HG02970 (cell line): Measurements from ENCODE around the gene SEC24B.
"Not testable (repeated sequence)": the region's sequence is repeated elsewhere in the genome, so short reads cannot be mapped to it uniquely, and the experiment has no call there.

Experiments used
- ATAC-seq: cut with Tn5 transposase; IDR thresholded peaks from one replicate; pipeline ENCODE4 v1.9.1; 2021; ENCODE audit warnings: mild to moderate bottlenecking, moderate library complexity, moderate number of reproducible peaks; ENCODE audit not compliant: unreplicated experiment, low FRiP score

The SEC24B gene

DNA sequence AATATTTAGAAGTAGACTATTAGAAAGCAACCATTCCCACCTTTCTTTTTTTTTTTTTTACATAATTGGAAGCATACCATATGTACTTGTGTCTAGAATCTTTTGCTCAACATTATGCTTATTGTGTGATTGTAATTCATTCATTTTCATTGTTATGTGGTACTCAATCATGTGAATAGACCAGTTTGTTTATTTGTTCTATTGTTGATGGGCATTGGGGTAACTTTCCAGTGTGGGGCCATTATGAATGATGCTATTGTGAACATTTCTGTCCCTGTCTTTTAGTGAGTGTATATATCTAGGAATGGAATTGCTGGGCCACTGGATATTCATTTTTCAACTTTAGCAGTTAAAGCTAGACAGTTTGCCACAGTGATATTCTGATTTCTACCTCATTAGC lies 63.9 kb downstream of the SEC24B start:
- ATAC-seq: no peak

DNA sequence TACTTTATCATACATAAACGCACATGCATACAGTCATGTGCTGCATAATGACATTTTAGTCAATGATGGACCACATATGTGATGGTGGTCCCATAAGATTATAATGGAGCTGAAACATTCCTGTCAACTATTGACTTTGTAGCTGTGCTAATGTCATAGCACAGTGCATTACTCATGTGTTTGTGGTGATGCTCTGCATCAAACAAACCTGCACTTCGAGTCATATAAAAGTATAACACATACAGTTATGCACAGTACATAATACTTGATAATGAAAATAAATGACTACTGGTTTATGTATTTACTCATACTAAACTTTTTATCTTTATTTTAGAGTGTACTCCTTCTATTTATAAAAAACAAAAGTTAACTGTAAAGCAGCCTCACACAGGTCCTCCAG lies 65.9 kb downstream of the SEC24B start:
- no peak for ATAC-seq

DNA sequence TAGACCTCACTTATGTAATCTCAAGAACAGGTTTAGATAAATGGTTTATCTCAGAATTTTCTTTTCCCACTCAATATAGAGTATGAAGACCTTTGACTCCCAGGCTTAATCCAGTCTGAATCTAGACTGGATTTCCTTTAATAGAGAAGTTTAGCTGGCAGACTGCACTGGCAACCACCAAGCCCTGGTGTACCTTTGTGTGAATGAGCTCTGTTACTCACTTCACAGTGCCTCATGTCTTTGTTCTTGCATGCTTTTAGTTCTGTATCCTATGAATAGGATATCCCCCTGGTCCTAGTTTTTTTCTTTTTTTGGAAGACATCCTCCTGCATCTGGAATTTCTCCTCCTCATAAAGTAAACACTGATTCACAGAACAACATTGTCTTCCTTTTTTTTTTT lies 73.3 kb downstream of the SEC24B start:
- no peak for ATAC-seq

DNA sequence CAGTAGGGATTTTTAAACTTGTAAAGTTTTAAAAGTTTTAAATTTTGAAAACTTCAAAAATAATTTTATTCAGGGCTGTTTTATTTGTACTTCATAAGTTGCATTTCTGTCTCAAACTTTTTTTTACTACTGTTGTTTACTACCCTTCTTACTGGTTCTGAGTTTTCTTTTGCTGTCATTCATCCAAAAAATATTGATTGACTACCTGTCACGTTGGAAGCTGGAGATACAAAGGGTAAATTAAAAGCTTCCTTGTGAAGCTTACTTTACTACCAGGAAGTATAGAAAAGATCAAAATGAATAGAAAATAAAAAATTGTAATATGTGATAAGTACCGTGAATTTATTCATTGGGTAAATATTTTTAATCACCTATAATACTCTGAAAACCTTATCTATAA lies 77.1 kb downstream of the SEC24B start:
- ATAC-seq: no peak

DNA sequence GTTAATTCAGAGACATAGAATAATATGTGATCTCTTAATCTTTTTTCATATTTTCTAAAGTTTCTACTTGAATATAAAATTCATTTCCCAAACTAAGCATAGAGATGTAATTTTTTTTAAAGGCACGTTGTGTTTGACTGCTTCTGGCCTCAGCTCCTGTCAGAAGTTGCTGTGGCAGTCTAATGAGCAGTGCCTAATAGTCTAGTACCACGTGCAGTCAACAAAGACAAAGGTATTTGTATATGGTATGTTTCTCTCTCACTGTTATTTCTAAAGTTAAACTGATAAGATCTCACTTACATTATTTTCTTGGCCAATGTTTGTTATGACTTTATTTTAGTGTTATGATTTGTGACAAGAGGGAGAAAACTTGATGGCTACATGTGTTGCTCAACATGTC lies 77.8 kb downstream of the SEC24B start:
- ATAC-seq: no peak

DNA sequence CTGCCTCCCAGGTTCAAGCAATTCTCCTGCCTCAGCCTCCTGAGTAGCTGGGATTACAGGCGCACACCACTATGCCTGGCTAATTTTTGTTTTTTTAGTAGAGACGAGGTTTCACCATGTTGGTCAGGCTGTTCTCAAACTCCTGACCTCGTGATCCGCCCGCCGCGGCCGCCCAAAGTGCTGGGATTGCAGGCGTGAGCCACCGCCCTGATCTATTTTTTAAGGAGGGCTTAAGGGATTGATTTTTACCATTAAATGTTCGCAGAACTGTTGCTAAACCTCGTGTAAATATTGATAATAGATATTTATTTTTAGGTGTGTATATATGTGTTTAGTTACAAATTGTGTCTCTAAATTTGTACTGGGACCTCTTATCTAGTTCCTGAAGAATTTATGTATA lies 79.8 kb downstream of the SEC24B start:
- ATAC-seq: not testable (repeated sequence)

DNA sequence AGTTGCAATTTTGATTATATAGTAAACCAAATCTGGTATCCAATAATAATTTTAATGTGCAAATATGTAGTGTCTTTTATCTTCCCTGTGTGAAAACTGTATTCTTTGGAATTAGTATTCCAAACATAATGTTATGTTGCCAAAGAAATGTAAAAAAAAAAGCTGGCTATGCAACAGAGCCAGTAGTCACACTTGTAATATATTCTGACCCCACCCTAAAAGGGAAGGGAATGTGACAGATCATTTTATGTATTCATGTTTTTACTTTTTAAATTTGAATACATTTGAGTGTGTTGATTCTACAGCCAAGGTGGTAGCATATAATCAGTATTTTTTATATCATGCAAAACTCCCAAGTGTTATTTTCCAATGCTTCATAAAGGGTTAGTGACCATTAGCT lies 98.6 kb downstream of the SEC24B start:
- ATAC-seq: no peak

DNA sequence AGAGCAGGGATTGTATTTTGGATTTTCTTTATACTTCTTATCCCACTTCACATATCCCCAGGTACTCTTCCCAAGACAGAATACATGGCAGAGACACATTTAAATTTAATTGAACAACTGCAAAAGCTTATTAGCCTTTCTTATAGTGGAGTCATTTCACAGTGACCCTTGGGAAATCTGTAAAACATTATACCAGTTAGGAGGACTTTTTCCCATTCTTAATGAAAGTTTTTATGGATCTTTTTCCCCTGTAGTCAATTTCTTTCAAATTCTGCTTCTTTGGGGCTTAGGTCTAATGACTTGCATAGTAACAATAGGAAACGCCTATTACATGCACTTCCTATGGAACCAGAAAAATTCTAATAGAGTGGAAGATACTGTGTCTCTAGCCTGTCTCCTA lies 111.8 kb downstream of the SEC24B start:
- no peak for ATAC-seq

DNA sequence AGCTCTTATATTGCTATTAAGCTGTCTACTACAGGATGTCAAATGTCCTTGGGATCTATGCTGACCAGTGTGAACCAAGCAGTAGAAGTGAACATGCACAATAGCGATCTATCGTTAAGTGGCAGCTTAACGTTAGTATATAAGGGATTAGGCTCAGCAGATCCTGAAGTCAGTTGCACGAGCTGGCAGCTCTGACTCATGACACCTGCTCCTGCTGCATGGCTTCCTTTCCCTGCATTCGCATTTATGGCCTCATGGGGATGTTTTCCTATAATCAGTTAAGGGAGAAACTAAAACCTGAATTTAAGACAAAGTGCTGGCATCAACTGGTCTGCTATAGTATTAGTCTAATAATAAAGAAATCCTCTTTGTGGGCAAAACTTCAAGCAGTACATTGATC lies 113.8 kb downstream of the SEC24B start:
- no peak for ATAC-seq

DNA sequence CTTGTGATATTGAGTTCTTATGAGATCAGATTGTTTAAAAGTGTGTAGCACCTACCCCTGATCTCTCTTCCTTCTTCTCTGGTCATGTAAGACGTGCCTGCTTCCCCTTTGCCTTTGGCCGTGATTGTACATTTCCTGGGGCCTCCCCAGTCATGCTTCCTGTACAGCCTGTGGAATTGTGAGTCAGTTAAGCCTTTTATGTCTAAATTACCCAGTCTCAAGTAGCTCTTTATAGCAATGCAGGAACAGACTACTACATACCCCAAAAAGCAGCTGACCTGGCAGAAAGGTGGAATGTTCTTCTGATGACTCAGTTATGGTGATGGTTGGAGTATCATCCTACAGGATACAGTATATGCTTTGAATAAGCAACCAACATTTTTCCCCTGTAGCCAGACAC lies 115.0 kb downstream of the SEC24B start:
- no peak for ATAC-seq

DNA sequence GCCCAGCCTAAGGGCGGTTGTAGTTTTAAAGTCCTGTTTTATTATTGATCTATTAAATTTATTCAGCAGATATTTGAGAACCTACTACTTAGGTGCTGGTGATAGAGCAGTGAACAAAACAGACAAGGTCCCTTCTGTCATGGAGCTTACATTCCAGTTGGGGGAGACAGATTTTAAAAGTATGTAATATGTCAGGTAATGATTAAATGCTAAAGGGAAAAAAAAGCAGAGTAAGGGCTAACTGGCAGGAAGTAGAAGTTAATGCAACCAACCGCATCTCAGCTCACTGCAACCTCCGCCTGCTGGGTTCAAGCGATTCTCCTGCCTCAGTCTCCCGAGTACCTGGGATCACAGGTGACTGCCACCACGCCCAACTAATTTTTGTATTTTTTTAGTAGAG lies 118.6 kb downstream of the SEC24B start:
- ATAC-seq: no peak

DNA sequence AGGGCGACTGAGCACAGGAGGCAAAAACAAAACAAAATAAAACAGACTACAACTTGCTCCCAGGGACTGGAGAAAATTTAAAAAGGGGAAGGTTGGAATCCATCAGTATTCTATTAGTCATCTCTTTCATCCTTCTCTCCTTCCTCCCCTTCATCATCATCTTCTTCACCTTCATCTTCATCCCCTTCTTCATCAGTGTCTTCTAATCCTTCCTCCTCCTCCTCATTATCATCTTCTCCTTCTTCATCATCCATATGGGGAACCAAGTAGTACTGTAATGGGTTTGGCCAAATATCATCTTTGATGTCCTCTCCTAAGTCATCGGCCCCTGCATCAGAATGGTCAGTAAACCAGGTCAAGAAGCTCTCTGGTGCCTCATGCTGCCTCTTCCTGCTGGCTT lies 119.5 kb downstream of the SEC24B start:
- ATAC-seq: no peak

DNA sequence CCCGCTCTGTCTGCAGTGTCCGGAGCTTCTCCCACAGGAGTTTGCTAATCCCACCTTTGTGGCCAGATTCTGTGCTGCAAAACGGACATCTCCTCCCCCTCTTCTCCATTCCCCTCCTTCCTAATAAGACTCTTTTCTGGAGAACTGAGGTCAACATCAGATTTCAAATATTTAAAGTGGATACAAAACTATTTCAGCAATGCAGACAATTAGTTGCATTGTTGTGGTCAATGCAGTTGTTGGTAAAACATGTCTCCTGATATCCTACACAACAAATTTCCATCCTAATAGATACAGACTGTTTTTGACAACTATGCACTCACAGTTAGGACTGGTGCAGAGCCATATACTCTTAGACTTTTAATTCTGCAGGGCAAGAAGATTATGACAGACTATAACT lies 121.4 kb downstream of the SEC24B start:
- ATAC-seq: no peak

DNA sequence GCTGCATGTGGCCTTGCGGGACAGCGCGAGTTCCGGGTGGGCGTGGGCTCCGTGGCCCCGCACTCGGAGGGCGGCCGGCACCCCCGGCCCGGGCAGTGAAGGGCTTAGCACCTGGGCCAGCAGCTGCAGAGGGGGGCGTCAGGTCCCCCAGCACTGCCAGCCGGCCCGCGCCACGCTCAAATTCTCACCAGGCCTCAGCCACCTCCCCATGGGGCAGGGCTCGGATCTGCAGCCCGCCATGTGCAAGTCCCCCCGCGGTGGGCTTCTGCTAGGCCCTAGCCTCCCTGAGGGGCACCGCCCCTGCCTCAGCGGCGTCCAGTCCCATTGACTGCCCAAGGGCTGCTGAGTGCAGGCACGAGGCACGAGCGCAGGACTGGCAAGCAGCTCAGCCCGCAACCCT lies 123.8 kb downstream of the SEC24B start:
- no peak for ATAC-seq

DNA sequence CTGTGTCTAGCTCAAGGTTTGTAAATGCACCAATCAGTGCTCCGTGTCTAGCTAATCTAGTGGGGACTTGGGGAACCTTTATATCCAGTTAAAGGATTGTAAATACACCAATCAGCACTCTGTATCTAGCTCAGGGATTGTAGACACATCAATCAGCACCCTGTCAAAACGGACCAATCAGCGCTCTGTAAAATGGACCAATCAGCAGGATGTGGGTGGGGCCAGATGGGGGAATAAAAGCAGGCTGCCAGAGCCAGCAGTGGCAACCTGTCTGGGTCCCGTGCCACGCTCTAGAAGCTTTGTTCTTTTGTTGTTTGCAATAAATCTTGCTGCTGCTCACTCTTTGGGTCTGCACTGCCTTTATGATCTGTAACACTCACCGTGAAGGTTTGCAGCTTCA lies 124.5 kb downstream of the SEC24B start:
- ATAC-seq: not testable (repeated sequence)

DNA sequence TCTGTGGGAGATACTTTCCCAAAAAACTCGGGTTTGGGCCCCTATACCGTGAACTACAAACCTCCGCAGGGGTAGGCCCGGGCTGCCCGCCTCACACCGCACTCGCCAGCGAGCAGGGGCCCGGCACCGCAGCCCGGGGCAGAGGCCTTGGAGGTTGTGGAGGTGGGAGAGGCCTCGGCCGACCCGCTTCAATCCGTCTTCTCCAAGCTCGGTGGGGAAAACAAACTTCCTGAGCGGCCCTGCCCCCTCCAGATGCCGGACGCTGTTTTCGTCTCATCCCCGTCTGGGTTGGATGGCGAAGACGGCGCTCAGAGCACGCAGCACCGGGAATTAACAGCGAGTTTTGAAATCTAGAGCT lies 126.0 kb downstream of the SEC24B start:
- peak; percentile 30 for ATAC-seq

DNA sequence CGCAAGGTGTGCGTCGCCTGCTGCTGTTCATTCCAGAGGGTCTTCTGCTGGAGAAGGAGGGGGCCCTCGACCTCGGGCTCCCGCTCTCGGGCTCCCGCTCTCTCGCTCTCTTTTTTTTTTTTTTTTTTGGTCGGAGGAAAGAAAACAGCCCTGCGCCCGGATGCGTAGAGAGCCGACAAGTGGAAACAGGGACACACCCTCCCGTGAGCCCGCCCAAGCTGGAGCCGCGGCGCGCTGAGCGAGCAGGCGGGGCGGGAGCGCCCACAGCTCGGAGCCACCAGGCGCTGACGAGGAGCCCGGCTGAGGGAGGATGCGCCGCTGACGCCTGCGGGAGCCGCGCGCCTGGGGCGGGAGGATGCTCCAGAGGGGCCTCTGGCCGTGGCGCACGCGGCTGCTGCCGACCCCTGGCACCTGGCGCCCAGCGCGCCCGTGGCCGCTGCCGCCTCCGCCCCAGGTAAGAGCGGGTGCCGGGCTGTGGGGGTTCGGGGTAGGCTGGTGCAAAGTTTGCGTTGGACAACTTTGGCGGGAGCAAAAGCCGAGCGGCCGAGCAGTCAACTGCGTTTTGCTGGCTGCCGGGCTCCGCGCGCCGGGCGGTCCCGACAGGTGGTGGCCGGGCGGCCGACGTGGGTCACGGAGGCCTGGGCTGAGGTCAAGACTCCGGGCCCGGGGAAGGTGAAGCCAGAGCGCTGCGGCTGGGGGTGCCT lies 126.5 kb downstream of the SEC24B start, which contains the start of gene MCUB:
Gene MCUB (plus strand): TSS at position 264 of the 704 bp plus-strand sequence. CDS start 92 bp downstream, at position 356.
- peak; percentile 90 for ATAC-seq

DNA sequence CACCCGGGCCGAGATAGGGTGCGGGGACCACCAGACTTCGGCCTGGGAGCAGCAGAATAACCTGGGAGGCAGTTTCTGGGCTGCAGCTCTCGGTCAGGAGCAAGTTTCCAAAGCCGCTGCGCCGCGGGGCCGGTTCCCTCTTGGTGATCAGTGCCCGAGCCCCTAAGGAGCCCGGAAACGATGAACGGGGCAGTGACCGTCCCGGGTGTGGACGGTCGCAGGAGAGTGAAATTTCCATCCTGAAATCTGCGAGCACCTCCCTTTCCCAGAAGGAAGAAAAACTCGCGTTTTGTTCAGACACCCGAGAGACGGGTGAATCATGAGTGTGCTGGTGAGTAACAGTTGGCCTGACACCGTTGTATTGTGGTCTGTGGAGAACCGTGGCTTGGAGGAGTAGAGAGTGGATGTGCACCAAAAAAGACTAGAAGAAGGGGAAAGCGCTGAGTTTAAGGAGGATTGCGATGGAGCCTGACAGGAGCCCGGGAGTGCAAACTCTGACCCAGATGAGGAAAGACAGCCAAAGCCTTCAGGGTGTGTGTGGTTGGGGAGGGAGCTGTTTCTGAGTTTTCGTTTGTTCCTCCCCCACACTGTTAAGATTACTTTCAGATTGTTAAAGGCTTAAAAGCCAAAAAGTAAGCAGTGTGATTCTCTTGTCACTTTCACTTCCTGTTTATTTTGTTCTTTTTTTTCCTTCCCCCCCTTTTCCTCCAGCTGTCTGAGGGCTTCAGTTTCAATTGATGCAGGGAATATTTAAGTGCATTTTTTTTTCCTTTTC lies 127.3 kb downstream of the SEC24B start:
- peak; percentile 60 for ATAC-seq

DNA sequence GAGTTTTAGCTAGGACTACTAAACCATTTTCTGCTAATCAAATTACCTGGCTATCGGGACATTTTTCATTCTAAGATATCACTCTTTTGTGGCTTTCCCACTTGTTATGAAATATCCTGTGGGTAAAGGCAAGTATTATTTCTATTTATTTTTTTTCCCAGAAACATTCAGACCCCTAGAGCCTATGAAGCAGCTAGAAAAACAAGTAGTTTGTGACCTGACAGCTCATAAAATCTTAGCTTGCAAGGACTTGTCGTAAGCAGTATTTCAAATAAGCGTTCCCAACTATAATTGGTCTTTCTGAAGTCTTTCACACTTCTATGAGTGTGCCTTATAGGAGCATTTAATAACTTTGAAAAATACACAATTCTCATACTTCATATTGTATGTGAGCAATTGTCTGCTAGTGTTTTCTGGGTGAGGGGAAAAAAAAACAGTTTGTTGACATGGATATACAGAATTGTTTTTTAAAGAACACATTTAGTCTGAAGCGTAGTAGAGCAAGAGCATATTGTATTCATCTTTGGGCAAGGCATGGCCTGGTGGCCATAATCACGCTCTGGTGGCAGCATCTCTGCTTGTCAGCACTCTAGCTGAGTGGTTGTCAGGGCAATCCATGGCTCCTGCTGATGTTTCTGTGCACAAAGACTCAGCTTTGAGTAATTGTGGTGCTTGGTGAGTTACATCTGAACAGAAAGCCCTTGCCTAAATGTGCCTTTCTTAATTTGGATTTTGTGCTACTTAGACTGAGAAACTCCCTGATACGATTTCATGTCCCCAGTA lies 129.0 kb downstream of the SEC24B start:
- no peak for ATAC-seq

DNA sequence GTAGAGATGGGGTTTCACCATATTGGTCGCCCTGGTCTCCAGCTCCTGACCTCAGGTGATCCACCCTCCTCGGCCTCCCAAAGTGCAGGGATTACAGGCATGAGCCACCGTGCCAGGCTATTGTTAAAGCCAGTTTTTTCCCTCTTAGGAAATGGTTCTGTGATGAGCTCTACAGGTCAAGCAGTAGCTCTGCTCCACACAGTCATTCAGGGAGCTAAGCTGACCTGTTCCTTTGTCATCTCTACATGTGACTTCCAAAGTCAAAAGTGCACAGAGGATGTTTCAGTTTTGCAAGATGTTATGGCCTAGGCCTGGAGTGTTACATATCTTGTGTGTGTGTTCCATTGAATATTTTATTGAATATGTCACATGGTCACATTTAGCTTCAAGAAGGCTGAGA lies 137.9 kb downstream of the SEC24B start:
- ATAC-seq: no peak

DNA sequence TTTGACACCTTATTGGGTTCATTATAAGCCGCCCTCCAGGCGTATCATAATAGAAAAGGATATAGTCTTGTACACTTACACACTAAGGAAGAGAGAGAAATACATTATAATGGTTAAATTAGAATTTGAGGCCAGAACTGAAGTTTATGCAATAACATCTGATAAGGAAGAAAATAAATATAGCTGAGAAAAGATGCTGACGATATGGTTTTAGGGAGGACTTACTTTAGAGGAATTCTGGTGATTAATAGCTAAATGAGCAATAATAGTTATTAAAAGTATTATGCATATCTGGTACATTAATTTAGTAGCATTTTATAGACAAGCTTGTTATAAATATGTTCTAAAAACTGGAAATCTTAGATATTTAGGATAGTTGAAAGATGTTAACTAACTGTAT lies 138.5 kb downstream of the SEC24B start:
- no peak for ATAC-seq
